ENCODE results near the gene CRYGN.
A peak's percentile ranks its signal among the peaks of the same experiment; 100 is the strongest.

Gene CRYGN

GRCh38 chr7:151438864-151439601, 908 bp downstream of the CRYGN start:
- DNase-seq (ENCODE audit: low read depth in 2 of 2) = no peak

DNA sequence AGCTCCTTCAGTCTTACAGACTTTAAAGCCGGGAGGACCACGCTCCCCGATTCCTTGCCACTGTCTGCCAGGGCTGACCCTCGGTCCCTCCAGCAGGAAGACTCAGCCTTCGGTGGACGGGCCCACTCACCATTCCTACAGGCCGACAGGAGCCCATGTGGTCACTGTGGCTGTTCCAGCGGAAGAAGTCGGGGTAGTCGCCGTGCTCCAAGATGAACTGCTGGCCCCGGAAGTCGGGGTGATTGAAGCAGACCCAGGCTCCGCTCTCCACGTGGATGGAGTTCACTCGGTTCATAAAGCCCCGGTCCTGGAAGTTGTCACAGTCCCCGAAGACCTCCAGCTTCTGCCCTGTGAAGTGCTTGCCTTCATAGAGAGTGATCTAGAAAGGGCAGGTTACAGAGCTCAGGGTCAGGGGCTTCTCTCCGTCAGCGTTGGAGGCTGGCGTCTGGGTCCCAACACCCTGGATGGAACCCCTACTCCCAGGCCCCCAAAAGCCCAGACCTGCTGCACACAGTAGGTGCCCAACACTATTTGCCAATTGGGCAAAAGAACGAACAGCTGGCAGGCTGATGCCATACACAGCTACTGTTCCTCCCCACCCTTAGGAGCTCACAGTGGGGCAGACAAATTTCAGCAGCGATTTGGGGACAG, 1.9 kb downstream of the CRYGN start:
- DNase-seq (ENCODE audit: low read depth in 2 of 2) = no peak

DNA sequence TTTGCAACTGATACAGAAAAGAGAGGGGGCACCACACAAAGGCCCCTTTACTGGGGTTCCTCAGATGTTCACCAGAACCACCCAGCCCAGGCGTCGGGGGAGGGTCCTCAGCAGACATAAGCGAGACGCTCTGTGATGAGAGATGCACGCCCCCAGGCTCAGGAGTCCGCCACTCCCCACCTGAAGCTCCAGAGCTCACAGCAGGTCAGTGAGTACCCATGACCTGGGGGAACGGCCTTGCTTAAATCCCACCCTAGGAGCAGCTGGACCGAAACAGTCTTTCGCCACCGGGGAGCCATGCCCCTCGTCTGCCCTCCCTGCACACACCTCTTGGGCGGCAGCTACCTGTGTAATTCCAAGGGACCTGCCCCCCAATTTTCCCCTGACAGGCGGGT, 2.8 kb downstream of the CRYGN start:
- no peak for DNase-seq (ENCODE audit: low read depth in 2 of 2)

- DNase-seq (ENCODE audit: low read depth in 2 of 2) = no peak
Measured at GRCh38 chr7:151436446-151437158, 3.3 kb downstream of the CRYGN start.

- DNase-seq (ENCODE audit: low read depth in 2 of 2) = no peak
Measured at GRCh38 chr7:151435971-151436370, 4.0 kb downstream of the CRYGN start.

DNA sequence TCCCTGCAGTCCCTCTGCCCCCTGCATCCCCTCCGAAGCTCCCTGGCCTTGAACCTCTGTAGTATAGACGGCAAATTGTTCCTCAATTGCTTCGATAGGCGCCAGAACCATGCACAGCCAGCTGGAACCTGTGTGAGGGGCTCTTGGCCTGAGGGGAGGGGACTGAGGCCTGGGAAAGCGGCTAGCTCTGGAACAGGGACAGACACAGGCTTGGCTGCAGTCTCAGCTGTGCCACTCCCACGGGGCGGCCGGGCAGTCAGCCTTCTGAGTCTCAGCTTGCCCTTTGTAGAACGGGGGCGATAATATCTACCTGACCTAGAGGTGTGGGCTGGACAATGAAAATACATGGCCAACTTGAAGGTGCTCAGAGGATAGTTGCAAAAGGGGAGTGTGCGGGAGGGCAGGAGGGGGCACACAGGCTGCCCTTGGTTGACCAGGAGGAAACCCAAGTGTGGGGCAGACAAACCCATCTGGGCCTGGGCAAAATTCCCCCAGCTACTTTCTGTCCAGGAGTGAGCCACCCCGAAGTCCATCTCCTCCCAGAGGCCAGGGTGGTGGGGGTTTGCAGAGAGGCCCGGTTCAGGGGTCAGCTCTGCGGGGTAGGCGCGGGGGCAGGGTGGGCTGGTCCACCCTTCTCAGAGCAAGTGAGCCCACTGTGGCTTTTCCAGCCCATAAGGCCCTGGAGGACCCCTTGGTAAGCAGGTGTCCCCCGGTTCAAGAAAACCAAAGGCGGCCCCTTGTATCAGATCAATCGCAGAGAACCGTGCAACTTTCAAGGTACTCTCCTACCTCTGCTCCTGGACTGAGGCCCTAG, 4.6 kb downstream of the CRYGN start:
- DNase-seq (ENCODE audit: low read depth in 2 of 2) = no peak

DNA sequence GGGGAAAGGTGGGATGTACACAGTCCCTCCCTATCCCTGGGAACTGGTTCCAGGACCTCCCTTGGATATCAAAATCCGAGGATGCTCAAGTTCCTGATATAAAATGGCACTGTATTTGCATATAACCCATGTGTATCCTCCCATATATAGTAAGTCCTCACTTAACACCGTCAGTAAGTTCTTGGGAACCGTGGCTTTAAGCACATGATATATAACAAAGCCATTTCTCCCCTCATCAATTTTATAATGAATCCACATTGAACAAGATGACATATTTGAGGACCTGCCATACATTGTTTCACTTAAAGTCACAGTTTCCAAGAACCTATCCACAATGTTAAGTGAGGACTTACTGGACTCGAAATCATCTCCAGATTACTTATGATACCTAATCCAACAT, 5.4 kb downstream of the CRYGN start:
- DNase-seq (ENCODE audit: low read depth in 2 of 2) = no peak

GRCh38 chr7:151433721-151434400, 6.1 kb downstream of the CRYGN start:
- no peak for DNase-seq (ENCODE audit: low read depth in 2 of 2)

- no peak for DNase-seq (ENCODE audit: low read depth in 2 of 2)
Measured at GRCh38 chr7:151432658-151433521, 7.1 kb downstream of the CRYGN start.

GRCh38 chr7:151431768-151432311, 8.1 kb downstream of the CRYGN start:
- no peak for DNase-seq (ENCODE audit: low read depth in 2 of 2)

- DNase-seq (ENCODE audit: low read depth in 2 of 2) = no peak
Measured at GRCh38 chr7:151431281-151431767, 8.6 kb downstream of the CRYGN start.

- DNase-seq (ENCODE audit: low read depth in 2 of 2) = no peak
Measured at GRCh38 chr7:151430391-151431205, 9.3 kb downstream of the CRYGN start.

DNA sequence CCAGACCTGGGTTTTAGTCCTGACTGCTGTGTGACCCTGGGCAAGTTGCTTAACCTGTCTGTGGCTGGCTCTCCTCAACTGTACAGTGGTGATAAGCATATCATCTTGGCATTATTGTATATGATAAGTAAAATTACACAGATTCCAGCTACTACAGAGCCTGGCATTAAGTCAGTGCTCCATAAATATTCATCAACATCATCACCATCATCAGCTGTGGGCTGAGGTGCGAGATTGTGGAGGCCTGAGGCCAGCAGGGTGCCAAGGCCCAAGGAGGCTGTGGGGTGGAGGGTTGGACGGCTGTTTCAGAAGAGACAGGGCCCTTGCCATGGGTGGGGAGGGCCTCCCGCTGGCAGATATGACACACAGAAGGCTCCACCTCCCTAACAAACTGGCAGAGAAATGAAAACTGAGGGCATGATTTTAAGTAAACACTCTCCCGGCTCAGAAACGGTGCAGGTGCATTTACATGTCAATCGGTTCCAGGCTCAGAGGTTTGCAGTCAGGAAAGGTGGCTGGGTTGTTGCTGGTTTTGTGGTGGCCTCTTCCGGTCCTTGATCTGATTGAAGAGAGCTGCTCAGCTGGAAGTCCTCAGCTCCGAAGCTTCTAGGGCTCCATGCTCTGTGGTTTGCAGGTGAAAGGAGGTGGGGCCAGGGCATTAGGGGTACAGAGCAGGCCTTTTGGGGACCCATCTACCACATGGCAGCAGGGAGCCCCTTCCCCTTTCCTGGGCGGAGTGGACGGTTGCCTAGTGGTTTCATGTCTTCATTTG, 10.2 kb downstream of the CRYGN start:
- peak in 1 of 2 donors; percentile 21 for DNase-seq (ENCODE audit: low read depth in 2 of 2)

DNA sequence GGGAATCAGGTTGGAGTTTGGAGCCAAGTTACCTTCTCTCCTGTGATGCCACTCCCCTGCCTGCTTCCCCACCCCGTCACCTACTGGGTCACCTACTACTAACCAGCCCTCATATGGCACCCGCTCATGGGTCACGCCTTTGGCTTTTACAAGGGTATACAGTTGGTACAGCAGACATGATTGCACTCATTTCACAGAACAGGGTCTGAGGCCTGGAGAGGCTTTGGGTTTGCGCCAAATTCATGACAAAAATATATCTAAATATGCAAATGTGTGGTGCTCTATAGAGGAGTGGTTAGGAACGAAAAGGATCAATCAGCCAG, 10.7 kb downstream of the CRYGN start:
- DNase-seq (ENCODE audit: low read depth in 2 of 2) = no peak

DNA sequence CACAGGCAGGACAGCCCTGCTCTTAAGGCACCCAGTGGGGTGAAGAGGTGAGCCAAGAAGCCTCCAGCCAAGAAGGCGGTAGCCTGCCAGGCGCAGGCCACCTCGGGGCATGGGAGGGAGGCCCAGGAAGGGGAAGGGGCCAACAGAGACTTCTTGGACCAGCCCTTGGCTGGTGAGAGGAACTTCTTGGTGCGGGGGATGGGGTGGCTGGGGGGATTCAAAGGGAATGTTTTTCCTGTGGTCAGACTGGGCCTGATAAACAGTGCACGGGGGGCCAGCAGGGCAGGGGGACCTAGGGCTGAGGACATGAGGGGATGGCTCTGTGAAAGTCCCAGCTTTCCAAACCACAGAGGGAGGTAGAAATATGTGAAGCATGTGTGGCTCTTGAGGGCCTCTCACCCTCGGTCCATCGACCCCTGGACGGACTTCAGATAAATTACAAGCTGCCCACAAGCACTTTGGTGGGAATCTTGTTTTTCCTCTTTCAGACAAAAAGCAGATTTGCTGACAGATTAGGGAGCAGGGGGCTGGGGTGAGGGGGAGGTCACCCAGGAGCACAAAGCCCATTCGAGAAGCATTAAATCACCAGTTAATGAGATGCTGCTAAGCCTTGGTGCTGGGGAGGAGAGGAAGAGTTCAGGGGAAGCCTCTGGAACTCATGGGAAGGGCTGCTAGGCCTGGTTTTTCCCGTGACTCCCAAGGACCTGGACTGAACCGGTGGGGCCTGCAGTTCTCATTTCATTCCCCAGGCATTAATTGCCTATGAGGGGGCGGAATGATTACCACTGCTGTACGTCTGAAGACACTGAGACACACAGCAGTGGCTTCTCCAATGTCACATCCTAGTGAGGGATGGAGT, 11.3 kb downstream of the CRYGN start:
- no peak for DNase-seq (ENCODE audit: low read depth in 2 of 2)

GRCh38 chr7:151427705-151428377, 12.1 kb downstream of the CRYGN start:
- DNase-seq (ENCODE audit: low read depth in 2 of 2) = no peak
